ENCODE data around the gene KIF16B.

The KIF16B gene

DNA sequence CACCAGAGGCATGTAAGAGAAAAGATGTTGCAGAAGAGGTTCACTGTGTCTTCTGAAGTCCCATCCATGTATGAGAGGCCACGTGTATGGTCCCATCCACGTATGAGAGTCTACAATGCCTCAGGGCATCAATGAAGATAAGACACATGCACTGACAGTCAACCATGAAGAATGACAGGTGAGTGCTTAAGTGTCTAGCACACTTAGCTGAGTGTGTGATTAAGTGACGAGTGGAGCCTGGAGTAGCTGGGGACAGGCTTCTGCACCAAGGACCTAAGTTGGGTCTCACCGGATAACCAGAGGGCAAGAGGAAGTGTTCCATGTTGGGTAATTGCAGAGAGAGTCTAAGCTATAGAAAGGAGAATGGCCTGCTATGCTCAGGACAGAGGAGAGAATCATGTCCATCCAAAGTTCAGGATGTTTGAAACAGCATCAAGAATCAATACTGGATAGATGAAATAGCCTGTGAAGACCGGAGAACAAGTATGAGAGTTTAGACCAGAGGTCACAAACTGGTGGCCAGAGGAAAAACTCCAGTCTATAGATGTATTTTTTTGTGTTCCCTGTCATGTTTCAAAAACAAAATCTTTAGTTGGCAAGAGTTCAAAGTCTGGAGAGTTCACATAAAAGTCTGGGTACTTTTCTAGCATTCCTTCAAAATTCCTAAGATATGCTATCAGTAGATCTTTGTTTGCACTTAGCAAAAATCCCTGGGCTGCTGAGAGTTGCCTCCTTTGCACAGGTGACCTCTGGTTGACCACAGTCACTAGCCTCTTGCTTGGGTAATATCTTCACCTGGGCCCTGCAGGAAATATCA lies 165.8 kb downstream of the KIF16B start:
- TF ChIP-seq, protein P1, sequence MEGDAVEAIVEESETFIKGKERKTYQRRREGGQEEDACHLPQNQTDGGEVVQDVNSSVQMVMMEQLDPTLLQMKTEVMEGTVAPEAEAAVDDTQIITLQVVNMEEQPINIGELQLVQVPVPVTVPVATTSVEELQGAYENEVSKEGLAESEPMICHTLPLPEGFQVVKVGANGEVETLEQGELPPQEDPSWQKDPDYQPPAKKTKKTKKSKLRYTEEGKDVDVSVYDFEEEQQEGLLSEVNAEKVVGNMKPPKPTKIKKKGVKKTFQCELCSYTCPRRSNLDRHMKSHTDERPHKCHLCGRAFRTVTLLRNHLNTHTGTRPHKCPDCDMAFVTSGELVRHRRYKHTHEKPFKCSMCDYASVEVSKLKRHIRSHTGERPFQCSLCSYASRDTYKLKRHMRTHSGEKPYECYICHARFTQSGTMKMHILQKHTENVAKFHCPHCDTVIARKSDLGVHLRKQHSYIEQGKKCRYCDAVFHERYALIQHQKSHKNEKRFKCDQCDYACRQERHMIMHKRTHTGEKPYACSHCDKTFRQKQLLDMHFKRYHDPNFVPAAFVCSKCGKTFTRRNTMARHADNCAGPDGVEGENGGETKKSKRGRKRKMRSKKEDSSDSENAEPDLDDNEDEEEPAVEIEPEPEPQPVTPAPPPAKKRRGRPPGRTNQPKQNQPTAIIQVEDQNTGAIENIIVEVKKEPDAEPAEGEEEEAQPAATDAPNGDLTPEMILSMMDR (IDR thresholded peaks at IDR 0.05; ENCODE audit: control insufficient read depth, insufficient read depth, low read depth, low read length, missing control alignments), result no peak
- H3K4me3 ChIP-seq (ENCODE audit: control insufficient read depth, low read depth, low read length), result no peak overlapping the region
- DNase-seq (ENCODE audit: low read depth), result no peak

DNA sequence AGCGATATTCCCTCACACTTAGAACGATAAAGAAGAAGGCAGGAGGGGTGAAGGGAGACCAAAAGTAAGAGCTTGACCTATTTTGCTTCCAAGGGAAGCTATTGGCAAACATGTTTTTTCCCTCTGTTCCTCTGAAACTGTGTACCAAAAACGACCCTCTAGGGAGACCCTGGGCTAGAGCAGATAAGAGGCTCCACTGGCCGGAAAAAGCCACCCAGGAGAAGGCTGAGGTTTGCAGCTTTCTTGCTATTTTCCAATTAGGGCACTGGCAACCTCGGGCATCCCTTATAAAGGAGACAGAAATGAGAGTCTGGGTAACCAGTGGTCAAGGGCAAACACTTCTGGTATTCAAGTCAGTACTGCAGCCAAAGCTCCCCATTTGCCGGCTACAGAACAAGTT lies 168.0 kb downstream of the KIF16B start:
- no peak overlapping the region for H3K4me3 ChIP-seq (ENCODE audit: control insufficient read depth, low read depth, low read length)
- TF ChIP-seq, protein P1 (IDR thresholded peaks at IDR 0.05; ENCODE audit: control insufficient read depth, insufficient read depth, low read depth, low read length, missing control alignments), result no peak
- no peak for DNase-seq (ENCODE audit: low read depth)

DNA sequence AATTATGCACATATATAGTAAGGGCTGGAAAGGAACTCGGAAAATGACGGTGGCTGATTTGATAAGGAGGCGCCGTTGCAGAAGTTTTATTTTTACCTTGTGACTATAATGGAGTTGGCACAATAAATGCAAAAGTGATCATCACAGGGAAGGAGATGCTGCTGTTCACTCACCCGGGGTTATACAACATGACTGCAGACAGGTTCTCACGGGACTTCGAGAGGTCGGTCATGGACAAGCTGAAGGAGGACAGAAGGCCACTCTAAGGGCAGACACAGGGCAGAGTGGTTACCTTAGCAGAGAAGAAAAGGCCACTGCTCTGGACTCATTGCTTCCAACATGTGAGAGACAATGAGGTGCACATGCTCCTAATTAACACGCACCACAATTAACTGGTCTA lies 168.6 kb downstream of the KIF16B start:
- no peak overlapping the region for H3K4me3 ChIP-seq (ENCODE audit: control insufficient read depth, low read depth, low read length)
- TF ChIP-seq, protein P1 (IDR thresholded peaks at IDR 0.05; ENCODE audit: control insufficient read depth, insufficient read depth, low read depth, low read length, missing control alignments), result no peak
- no peak for DNase-seq (ENCODE audit: low read depth)

DNA sequence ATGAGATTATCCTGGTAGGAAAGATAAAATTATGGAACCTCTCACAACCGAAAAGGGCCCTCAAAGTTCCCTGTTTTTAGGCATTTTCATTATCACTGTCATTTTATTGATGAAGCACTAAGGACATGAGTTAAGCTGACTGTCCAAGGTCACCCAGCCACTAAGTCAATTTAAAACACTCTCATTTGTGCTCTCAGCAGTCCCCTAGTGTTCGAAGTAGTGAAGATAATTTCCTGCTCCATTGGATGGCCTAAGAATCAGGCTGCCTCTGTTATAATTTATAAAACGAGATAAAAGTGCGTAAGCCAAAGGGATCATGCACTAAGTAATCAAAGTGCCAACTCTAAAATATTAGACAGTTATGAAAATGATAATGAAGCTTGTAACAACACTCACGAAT lies 169.1 kb downstream of the KIF16B start:
- no peak for DNase-seq (ENCODE audit: low read depth)
- H3K4me3 ChIP-seq (ENCODE audit: control insufficient read depth, low read depth, low read length), result no peak overlapping the region
- TF ChIP-seq, protein P1 (IDR thresholded peaks at IDR 0.05; ENCODE audit: control insufficient read depth, insufficient read depth, low read depth, low read length, missing control alignments), result no peak

DNA sequence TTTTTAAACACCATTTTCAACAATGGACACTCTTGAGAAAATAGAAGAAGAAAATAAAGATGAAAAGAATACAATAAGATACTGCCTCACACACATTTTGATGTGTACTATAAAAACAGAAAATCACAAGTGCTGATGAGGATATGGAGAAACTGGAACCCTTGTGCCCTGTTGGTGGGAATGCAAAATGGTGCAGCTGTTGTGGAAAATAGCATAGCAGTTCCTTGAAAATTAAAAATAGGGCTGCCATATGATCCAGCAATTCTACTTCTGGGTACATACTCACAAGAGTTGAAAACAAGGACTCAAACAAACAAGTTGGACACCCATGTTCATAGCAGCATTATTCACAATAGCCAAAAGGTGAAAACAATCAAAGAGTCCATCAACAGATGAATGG lies 173.0 kb downstream of the KIF16B start:
- H3K4me3 ChIP-seq (ENCODE audit: control insufficient read depth, low read depth, low read length), result no peak overlapping the region
- TF ChIP-seq, protein P1 (IDR thresholded peaks at IDR 0.05; ENCODE audit: control insufficient read depth, insufficient read depth, low read depth, low read length, missing control alignments), result no peak
- no peak for DNase-seq (ENCODE audit: low read depth)

DNA sequence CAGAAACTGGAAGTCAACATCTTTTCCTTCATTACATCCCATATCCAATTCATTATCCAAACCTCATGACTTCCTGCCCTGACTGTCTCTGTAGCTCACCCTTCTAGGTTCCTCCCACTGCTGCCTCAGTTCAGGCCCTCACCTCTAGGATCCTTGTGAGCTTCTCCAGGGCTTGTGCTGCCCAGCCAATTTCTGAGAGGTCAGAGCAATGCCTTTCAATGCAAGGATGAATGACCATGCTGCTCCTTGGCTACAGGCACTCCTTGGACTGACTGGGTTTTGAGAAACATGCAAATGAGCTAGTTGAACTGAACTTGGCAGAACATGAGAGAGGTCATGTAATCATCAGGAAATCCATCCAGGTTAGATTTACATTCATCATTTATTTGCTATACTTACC lies 173.4 kb downstream of the KIF16B start:
- TF ChIP-seq, protein P1 (IDR thresholded peaks at IDR 0.05; ENCODE audit: control insufficient read depth, insufficient read depth, low read depth, low read length, missing control alignments), result no peak
- no peak overlapping the region for H3K4me3 ChIP-seq (ENCODE audit: control insufficient read depth, low read depth, low read length)
- no peak for DNase-seq (ENCODE audit: low read depth)

Measured in AG09309 (cell line).